Thyroid gland (tissue), 4 donors: ENCODE results near the gene CNTNAP5.

ENCODE experiments used
- POLR2A ChIP-seq, 2 donors: fragments of 450-650 bp; IDR thresholded peaks; one replicate each; pipeline ENCODE4 v1.6.1; 2017; ENCODE audit warnings: antibody characterized with exemption in 2 of 2, mild to moderate bottlenecking in 2 of 2, moderate library complexity in 1 of 2
- TF ChIP-seq, protein P1 (sequence below), 6 experiments: fragments of 200-600 bp in 3 of 6; fragments of 450-650 bp in 3 of 6; sonication (generic) in 3 of 6; IDR thresholded peaks; one replicate each; pipeline ENCODE4 v1.5.1; 2016 to 2019; ENCODE audit warnings: antibody characterized with exemption in 6 of 6, mild to moderate bottlenecking in 2 of 6, inconsistent platforms in 1 of 6, moderate library complexity in 1 of 6

DNA sequence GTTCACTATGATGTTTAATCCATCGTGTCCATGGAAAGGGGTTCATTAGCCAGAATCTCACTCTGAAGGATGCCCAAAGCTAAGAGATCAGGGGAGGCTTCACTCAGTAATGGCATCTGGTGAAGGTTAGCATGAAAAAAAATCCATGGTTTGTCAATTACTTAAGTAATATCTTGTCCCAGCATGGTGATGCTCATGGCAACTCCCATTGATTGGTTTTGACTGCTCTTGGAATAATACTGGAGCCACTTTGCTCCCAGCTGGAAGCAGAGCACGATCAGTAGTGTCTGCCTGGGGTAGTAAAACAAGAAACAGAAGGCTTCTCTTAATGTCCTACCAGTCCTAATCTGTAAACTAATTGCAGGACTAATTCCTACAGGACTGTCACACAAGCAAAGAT lies 799.4 kb downstream of the CNTNAP5 start:
- TF ChIP-seq, protein P1, sequence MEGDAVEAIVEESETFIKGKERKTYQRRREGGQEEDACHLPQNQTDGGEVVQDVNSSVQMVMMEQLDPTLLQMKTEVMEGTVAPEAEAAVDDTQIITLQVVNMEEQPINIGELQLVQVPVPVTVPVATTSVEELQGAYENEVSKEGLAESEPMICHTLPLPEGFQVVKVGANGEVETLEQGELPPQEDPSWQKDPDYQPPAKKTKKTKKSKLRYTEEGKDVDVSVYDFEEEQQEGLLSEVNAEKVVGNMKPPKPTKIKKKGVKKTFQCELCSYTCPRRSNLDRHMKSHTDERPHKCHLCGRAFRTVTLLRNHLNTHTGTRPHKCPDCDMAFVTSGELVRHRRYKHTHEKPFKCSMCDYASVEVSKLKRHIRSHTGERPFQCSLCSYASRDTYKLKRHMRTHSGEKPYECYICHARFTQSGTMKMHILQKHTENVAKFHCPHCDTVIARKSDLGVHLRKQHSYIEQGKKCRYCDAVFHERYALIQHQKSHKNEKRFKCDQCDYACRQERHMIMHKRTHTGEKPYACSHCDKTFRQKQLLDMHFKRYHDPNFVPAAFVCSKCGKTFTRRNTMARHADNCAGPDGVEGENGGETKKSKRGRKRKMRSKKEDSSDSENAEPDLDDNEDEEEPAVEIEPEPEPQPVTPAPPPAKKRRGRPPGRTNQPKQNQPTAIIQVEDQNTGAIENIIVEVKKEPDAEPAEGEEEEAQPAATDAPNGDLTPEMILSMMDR (IDR thresholded peaks at IDR 0.05): no peak
- TF ChIP-seq POLR2A (IDR thresholded peaks at IDR 0.05): no peak
